SU-DHL-6 (cell line): ENCODE results near the gene CEP128.

Source experiments
- CTCF ChIP-seq: fragments of 200-600 bp; sonication (generic); IDR thresholded peaks from one replicate; pipeline ENCODE4 v1.5.1; 2017; ENCODE audit warnings: antibody characterized with exemption, mild to moderate bottlenecking, low read length, moderate library complexity; ENCODE audit not compliant: insufficient read depth, poor library complexity, severe bottlenecking
- EZH2phosphoT487 ChIP-seq: fragments of 200-600 bp; sonication (generic), shearing (Covaris generic); conservative IDR thresholded peaks from 2 replicates; pipeline ENCODE4 v1.6.1; 2018; ENCODE audit warnings: mild to moderate bottlenecking, antibody characterized with exemption, low read length, moderate library complexity, mixed read lengths

GRCh38 chr14:80872645-80873044 is 68.9 kb downstream of the CEP128 start:
- TF ChIP-seq CTCF (no peak), EZH2phosphoT487 (no peak)
